Panc1 (cell line): ENCODE results near the gene CLCN2. TPM values are rescaled to one million over a fixed set of nuclear protein-coding genes. Genes with fewer than 3 reads are reported as not detected.

ENCODE experiments used
- ATAC-seq: fragments of 200-7000 bp; cut with Tn5 transposase; 2 replicates; pipeline ENCODE4 v1.9.1; 2020; ENCODE audit warnings: mild to moderate bottlenecking, moderate library complexity
- BruUV-seq: library from RNA; stranded (reverse); fragments of 400-500 nt; replicated peaks from 2 replicates; lab custom pipeline; 2021; lab: Mats Ljungman, UMichigan
- CTCF ChIA-PET: fragments of 300-600 bp; sonication (Branson Sonifier 250); formaldehyde crosslinking; loops from one replicate; lab custom pipeline; 2022; ENCODE audit warnings: antibody characterized with exemption; lab: Charles Lee
- POLR2A ChIA-PET: fragments of 300-600 bp; sonication (Branson Sonifier 250); formaldehyde crosslinking; loops from one replicate; lab custom pipeline; 2022; ENCODE audit warnings: antibody characterized with exemption; lab: Charles Lee
- DNase-seq: peaks from one replicate; pipeline ENCODE4 v3.0.0-alpha.2; 2010; ENCODE audit warnings: low read depth, low spot score
- H3K27ac ChIP-seq: 2 replicates; pipeline ENCODE4 v1.5.1; 2011; ENCODE audit warnings: mild to moderate bottlenecking, low read length, inconsistent platforms
- H3K27me3 ChIP-seq: fragments of 200-500 bp; sonication (Bioruptor generic); 2 replicates; pipeline ENCODE4 v1.6.0; 2014; ENCODE audit warnings: low read length, inconsistent platforms; ENCODE audit not compliant: control insufficient read depth, insufficient read depth
- H3K36me3 ChIP-seq: fragments of 200-500 bp; sonication (Bioruptor generic); 2 replicates; pipeline ENCODE4 v1.5.1; 2014; ENCODE audit warnings: inconsistent platforms, mild to moderate bottlenecking, low read length, moderate library complexity; ENCODE audit not compliant: control insufficient read depth, insufficient read depth
- H3K4me1 ChIP-seq: 2 replicates; pipeline ENCODE4 v1.5.1; 2011; ENCODE audit warnings: inconsistent platforms, mild to moderate bottlenecking, low read length, moderate library complexity; ENCODE audit not compliant: control insufficient read depth, insufficient read depth
- H3K4me3 ChIP-seq, 2 experiments: 2 replicates each; pipeline ENCODE4 v1.5.1; 2011 to 2012; ENCODE audit warnings: low read depth in 2 of 2, low read length in 2 of 2, mild to moderate bottlenecking in 2 of 2, inconsistent platforms in 1 of 2, moderate library complexity in 1 of 2
- H3K9me3 ChIP-seq: fragments of 200-500 bp; sonication (Bioruptor generic); 2 replicates; pipeline ENCODE4 v1.5.1; 2014; ENCODE audit warnings: low read depth, mild to moderate bottlenecking, inconsistent platforms, low read length, moderate library complexity; ENCODE audit not compliant: control insufficient read depth, insufficient read depth
- POLR2AphosphoS5 ChIP-seq: IDR thresholded peaks from 2 replicates; pipeline ENCODE4 v1.6.1; 2012; ENCODE audit warnings: mild to moderate bottlenecking, low read depth, low read length, moderate library complexity
- SIN3A ChIP-seq: IDR thresholded peaks from 2 replicates; pipeline ENCODE4 v1.6.1; 2012; ENCODE audit warnings: low read depth, mild to moderate bottlenecking, low read length, moderate library complexity, borderline replicate concordance; ENCODE audit not compliant: insufficient read depth
- TCF7L2 ChIP-seq: IDR thresholded peaks from 2 replicates; pipeline ENCODE4 v1.6.1; 2011; ENCODE audit warnings: mild to moderate bottlenecking, low read depth, low read length, inconsistent platforms
- in situ Hi-C: cut with HindIII; loops from 2 replicates; pipeline ENCODE4 v1.10.0; 2016; ENCODE audit warnings: low sequenced_read_pairs, low pct_unique_long_range_greater_than_20kb
- intact Hi-C: fragments of 100-400 bp; cut with micrococcal nuclease; formaldehyde crosslinking; loops from one replicate; pipeline ENCODE4 v1.10.0; 2022; ENCODE audit not compliant: unreplicated experiment
- total RNA-seq: library from RNA; stranded (reverse); gene quantifications from one replicate; pipeline ENCODE4 v1.2.1, GENCODE V29; 2021; ENCODE audit not compliant: unreplicated experiment
- TF ChIP-seq, protein P1 (sequence below), 2 experiments: IDR thresholded peaks; 2 replicates each; pipeline ENCODE4 v1.6.1; 2011 to 2012; ENCODE audit warnings: low read depth in 2 of 2, control low read depth in 1 of 2, low read length in 1 of 2, mild to moderate bottlenecking in 1 of 2, moderate library complexity in 1 of 2; ENCODE audit not compliant: insufficient read depth in 1 of 2
- TF ChIP-seq, protein P2 (sequence below): fragments of 450-650 bp; IDR thresholded peaks from 2 replicates; pipeline ENCODE4 v1.5.1; 2017; ENCODE audit warnings: mild to moderate bottlenecking

The CLCN2 gene
- total RNA-seq, 1 experiment from 2014 or later: 22.5 TPM

DNA sequence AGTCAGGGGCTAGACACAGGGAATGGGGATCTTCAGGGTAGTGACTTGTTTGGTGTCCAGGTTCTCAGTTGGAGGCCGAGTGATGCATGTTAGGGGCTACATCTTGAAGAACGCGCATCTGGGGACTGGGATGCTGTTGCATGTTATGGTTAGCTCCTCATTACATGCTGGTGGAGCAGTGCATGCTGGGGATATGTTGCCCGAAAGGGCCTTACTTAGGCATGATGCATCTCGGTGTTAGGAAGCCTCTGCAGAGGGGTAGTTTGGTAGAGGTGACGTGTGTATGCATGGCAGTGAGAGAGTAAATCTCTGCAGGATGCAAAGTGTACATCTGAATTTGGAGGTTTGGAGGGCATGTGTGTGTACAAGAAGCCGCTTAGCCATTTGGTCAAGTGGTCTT, 44.6 kb downstream of the CLCN2 start:
- ATAC-seq (no peak), DNase-seq (no peak)
- Histone ChIP-seq H3K4me3 (peak overlapping the region; percentile 91 to 96), H3K4me1 (peaks cover 44% of the 10 kb centered on the region), H3K27ac (peak overlapping the region; percentile 94), H3K27me3 (no peaks in the 10 kb centered on the region), H3K36me3 (peaks cover 26% of the 10 kb centered on the region), H3K9me3 (no peaks in the 10 kb centered on the region)
- in situ Hi-C loops (no loop called here), intact Hi-C loops (no loop called here)
- ChIA-PET POLR2A (no interaction called here), CTCF (no interaction called here)
- BruUV-seq: no TSS peak
- TF ChIP-seq TCF7L2 (no peak), POLR2AphosphoS5 (0 out of 2 replicates have a peak, but pooled peaks have one; percentile 24)

DNA sequence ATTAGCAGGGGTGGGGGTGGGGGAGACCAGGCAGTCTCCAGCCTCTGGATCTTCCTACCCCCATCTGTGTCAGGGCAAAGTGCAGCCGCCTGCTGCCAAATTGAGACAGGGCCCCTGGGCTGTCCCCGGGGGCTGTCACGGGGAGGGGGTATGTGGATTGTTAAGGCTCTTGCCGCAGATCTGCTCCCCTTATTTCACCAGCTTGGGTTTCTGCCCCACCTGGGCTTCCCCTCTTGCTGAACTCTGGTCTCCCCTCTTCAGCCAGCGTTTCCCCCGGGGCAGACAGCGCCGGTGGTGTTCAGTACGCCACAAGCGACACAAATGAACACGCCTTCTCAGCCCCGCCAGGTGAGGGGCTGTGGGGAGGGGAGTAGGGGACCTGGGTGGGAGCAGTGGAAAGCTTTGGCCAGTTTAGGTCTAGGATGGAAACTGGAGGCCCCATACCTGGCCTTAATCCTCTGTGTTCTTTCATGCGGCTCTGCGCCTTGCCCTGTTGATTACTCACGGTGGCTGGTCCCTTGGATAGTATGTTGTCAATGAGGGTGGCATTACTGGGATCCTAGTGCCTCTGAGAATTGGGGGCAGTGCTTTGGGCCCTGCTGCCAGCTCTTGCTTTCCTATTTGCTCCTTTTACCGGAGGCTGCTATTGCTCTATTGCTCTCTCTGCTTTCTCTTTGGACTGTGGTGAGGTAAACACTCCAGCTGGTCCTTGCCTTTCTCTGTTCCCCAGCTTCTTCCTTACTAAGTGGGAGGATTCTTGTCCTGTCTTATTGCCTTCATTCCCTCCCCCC, 45.3 kb downstream of the CLCN2 start:
- H3K4me1 ChIP-seq: peaks cover 44% of the 10 kb centered on the region
- TF ChIP-seq SIN3A (no peak), POLR2AphosphoS5 (no peak; the same call in 1 of the 2 replicates), TCF7L2 (no peak)
- TF ChIP-seq, protein P1, sequence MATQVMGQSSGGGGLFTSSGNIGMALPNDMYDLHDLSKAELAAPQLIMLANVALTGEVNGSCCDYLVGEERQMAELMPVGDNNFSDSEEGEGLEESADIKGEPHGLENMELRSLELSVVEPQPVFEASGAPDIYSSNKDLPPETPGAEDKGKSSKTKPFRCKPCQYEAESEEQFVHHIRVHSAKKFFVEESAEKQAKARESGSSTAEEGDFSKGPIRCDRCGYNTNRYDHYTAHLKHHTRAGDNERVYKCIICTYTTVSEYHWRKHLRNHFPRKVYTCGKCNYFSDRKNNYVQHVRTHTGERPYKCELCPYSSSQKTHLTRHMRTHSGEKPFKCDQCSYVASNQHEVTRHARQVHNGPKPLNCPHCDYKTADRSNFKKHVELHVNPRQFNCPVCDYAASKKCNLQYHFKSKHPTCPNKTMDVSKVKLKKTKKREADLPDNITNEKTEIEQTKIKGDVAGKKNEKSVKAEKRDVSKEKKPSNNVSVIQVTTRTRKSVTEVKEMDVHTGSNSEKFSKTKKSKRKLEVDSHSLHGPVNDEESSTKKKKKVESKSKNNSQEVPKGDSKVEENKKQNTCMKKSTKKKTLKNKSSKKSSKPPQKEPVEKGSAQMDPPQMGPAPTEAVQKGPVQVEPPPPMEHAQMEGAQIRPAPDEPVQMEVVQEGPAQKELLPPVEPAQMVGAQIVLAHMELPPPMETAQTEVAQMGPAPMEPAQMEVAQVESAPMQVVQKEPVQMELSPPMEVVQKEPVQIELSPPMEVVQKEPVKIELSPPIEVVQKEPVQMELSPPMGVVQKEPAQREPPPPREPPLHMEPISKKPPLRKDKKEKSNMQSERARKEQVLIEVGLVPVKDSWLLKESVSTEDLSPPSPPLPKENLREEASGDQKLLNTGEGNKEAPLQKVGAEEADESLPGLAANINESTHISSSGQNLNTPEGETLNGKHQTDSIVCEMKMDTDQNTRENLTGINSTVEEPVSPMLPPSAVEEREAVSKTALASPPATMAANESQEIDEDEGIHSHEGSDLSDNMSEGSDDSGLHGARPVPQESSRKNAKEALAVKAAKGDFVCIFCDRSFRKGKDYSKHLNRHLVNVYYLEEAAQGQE (IDR thresholded peaks at IDR 0.05; ENCODE audit: insufficient read depth in 1 of 2, low read depth in 2 of 2, low read length in 1 of 2): no peak
- TF ChIP-seq, protein P2, sequence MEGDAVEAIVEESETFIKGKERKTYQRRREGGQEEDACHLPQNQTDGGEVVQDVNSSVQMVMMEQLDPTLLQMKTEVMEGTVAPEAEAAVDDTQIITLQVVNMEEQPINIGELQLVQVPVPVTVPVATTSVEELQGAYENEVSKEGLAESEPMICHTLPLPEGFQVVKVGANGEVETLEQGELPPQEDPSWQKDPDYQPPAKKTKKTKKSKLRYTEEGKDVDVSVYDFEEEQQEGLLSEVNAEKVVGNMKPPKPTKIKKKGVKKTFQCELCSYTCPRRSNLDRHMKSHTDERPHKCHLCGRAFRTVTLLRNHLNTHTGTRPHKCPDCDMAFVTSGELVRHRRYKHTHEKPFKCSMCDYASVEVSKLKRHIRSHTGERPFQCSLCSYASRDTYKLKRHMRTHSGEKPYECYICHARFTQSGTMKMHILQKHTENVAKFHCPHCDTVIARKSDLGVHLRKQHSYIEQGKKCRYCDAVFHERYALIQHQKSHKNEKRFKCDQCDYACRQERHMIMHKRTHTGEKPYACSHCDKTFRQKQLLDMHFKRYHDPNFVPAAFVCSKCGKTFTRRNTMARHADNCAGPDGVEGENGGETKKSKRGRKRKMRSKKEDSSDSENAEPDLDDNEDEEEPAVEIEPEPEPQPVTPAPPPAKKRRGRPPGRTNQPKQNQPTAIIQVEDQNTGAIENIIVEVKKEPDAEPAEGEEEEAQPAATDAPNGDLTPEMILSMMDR: no peak
- ATAC-seq: no peak
- no peaks in the 10 kb centered on the region for H3K27me3 ChIP-seq
- peak overlapping the region; percentile 94 for H3K27ac ChIP-seq
- CTCF ChIA-PET: no interaction called here
- in situ Hi-C loops (no loop called here), intact Hi-C loops (no loop called here)
- POLR2A ChIA-PET: no interaction called here
- H3K4me3 ChIP-seq: peak overlapping the region; percentile 91 to 96
- peaks cover 19% of the 10 kb centered on the region for H3K36me3 ChIP-seq
- no peaks in the 10 kb centered on the region for H3K9me3 ChIP-seq
- no TSS peak for BruUV-seq
- DNase-seq: no peak

DNA sequence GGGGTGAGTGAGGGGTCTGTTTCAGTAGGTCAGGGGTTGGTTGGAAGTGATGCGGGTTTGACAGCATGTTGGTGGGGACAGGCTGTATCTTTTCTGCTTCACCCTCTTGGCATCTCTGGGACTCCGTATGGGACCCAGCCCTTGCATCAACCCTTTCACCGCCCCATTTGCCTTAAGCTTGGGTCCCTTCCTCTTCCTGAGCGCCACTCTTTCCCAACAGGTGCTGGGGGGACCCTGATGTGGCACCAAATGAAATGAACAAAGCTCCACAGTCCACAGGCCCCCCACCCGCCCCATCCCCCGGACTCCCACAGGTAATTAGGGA, 45.9 kb downstream of the CLCN2 start:
- Histone ChIP-seq H3K27me3 (no peaks in the 10 kb centered on the region), H3K4me3 (peak overlapping the region; percentile 91 to 96), H3K4me1 (peaks cover 40% of the 10 kb centered on the region), H3K27ac (peak overlapping the region; percentile 94), H3K36me3 (peaks cover 13% of the 10 kb centered on the region), H3K9me3 (no peaks in the 10 kb centered on the region)
- ChIA-PET POLR2A (no interaction called here), CTCF (no interaction called here)
- in situ Hi-C loops (no loop called here), intact Hi-C loops (no loop called here)
- TF ChIP-seq SIN3A (0 out of 2 replicates have a peak, but pooled peaks have one; percentile 2), POLR2AphosphoS5 (no peak), TCF7L2 (no peak)
- TF ChIP-seq, protein P2: no peak
- no TSS peak for BruUV-seq
- no peak for ATAC-seq
- DNase-seq: no peak
